Measurements from ENCODE around the gene SLIT3. TPM values are rescaled to one million over a fixed set of nuclear protein-coding genes. Genes with fewer than 3 reads are reported as not detected.

The SLIT3 gene
- total and polyA plus RNA-seq, 10 of the 15 experiments (the other 5 are each of a cell fraction or from before 2014, with no cell fraction given), result 0.05 TPM; not detected in 9

GRCh38 chr5:168788786-168789185 is 512.2 kb downstream of the SLIT3 start:
- Histone ChIP-seq H2AFZ (ENCODE audit: control insufficient read depth, low read depth, low read length) (no peak overlapping the region), H4K20me1 (ENCODE audit: control insufficient read depth, insufficient read depth) (no peaks in the 10 kb centered on the region), H3K36me3 (ENCODE audit: control insufficient read depth in 2 of 2, insufficient read depth in 2 of 2, low read length in 1 of 2) (no peaks in the 10 kb centered on the region), H3K27me3 (replicated peaks in 1 of 2; ENCODE audit: control insufficient read depth in 2 of 2, insufficient read depth in 2 of 2, low read length in 1 of 2) (peaks cover 3 to 8% of the 10 kb centered on the region in 2 experiments; a peak in 1 of 4 replicates), H3K4me2 (ENCODE audit: control insufficient read depth, insufficient read depth) (no peak overlapping the region), H3K9me3 (replicated peaks; ENCODE audit: control insufficient read depth, insufficient read depth, low read length) (no peaks in the 10 kb centered on the region), H3K9ac (ENCODE audit: control insufficient read depth, insufficient read depth, low read length) (no peak overlapping the region), H3K4me3 (no peak overlapping the region), H3K27ac (ENCODE audit: control insufficient read depth, insufficient read depth) (no peak overlapping the region), H3K4me1 (ENCODE audit: control insufficient read depth, insufficient read depth, low read length) (no peaks in the 10 kb centered on the region), H3K79me2 (ENCODE audit: control insufficient read depth, insufficient read depth, low read length) (no peaks in the 10 kb centered on the region)
- ATAC-seq, result no peak
- ChIA-PET CTCF (no interaction called here), RAD21 (ENCODE audit: unreplicated experiment) (no interaction called here), SMC1A (ENCODE audit: uncharacterized antibody, unreplicated experiment) (no interaction called here), POLR2A (no interaction called here)
- no peak for DNase-seq (ENCODE audit: low read depth, low spot score)
- 21% methylated on average over 3 of the region's 3 CpGs for WGBS (ENCODE audit: insufficient coverage, insufficient replicate concordance, low lambda C conversion rate, missing lambda C conversion rate)
- TF ChIP-seq CREM (IDR thresholded peaks at IDR 0.05; ENCODE audit: low read depth) (no peak), NR2C1 (IDR thresholded peaks at IDR 0.05) (no peak), STAT1 (conservative IDR thresholded peaks at IDR 0.05) (no peak), SIX5 (IDR thresholded peaks at IDR 0.05; ENCODE audit: low read depth, low read length, severe bottlenecking) (no peak), GATAD2B (conservative IDR thresholded peaks at IDR 0.05; ENCODE audit: low read depth) (no peak), SMARCA5 (IDR thresholded peaks at IDR 0.05) (no peak), BACH1 (IDR thresholded peaks at IDR 0.05; ENCODE audit: borderline replicate concordance) (no peak), NFXL1 (IDR thresholded peaks at IDR 0.05; ENCODE audit: borderline replicate concordance) (no peak), SRF (IDR thresholded peaks at IDR 0.05; ENCODE audit: low read depth in 2 of 2, low read length in 2 of 2) (no peak), TCF3 (IDR thresholded peaks at IDR 0.05; ENCODE audit: borderline replicate concordance, insufficient read depth, low read depth, low read length) (no peak), ZSCAN29 (IDR thresholded peaks at IDR 0.05) (no peak), SMAD1 (IDR thresholded peaks at IDR 0.05; ENCODE audit: low read depth, partially characterized antibody) (no peak), MXI1 (IDR thresholded peaks at IDR 0.05; ENCODE audit: low read depth, low read length) (no peak), NR2C2 (IDR thresholded peaks at IDR 0.05; ENCODE audit: borderline replicate concordance, control insufficient read depth, insufficient read length, low read depth) (no peak), EGR1 (IDR thresholded peaks at IDR 0.05; ENCODE audit: borderline replicate concordance in 1 of 2, low read depth in 2 of 2, low read length in 2 of 2) (no peak), MTA2 (IDR thresholded peaks at IDR 0.05; ENCODE audit: low read depth) (no peak), TCF7 (IDR thresholded peaks at IDR 0.05; ENCODE audit: borderline replicate concordance) (no peak), CREB1 (IDR thresholded peaks at IDR 0.05; ENCODE audit: low read depth) (no peak), RAD51 (IDR thresholded peaks at IDR 0.05) (no peak)
- no TSS peak for BruUV-seq (replicated peaks)
- in situ Hi-C loops (cut with MboI), result no loop called here
- no peak for FAIRE-seq
- intact Hi-C loops (cut with micrococcal nuclease; ENCODE audit: unreplicated experiment), result no loop called here
